Spleen (tissue), 11 donors: ENCODE data around the gene DGKG. TPM values are rescaled to one million over a fixed set of nuclear protein-coding genes. Genes with fewer than 3 reads are reported as not detected.

ENCODE experiments used
- DNase-seq: peaks from one replicate; pipeline ENCODE4 v3.0.0-alpha.2; 2020
- H3K27ac ChIP-seq, 8 donors: fragments of 200-600 bp; sonication (generic) in 7 of 8; 1 replicate in 4 of 8; 2 replicates in 4 of 8; pipeline versions ENCODE4 v1.5.0 to v1.8.0; 2016 to 2021; ENCODE audit warnings: inconsistent platforms in 4 of 8, mild to moderate bottlenecking in 4 of 8, moderate library complexity in 1 of 8
- H3K27me3 ChIP-seq, 7 donors: fragments of 200-600 bp; sonication (generic) in 6 of 7; replicated peaks in 1 of 7; 1 replicate in 4 of 7; 2 replicates in 3 of 7; pipeline versions ENCODE4 v1.5.0 to v1.8.0; 2016 to 2021; ENCODE audit warnings: inconsistent platforms in 3 of 7, mild to moderate bottlenecking in 1 of 7
- H3K36me3 ChIP-seq, 6 donors: fragments of 200-600 bp; sonication (generic) in 5 of 6; 1 replicate in 4 of 6; 2 replicates in 2 of 6; pipeline versions ENCODE4 v1.5.0 to v1.8.0; 2016 to 2021; ENCODE audit warnings: inconsistent platforms in 2 of 6
- H3K4me1 ChIP-seq, 6 donors: fragments of 200-600 bp; sonication (generic) in 5 of 6; 1 replicate in 3 of 6; 2 replicates in 3 of 6; pipeline versions ENCODE4 v1.5.0 to v1.8.0; 2016 to 2021; ENCODE audit warnings: inconsistent platforms in 3 of 6
- H3K4me3 ChIP-seq, 8 donors: fragments of 200-600 bp; sonication (generic) in 7 of 8; 1 replicate in 4 of 8; 2 replicates in 4 of 8; pipeline versions ENCODE4 v1.5.0 to v1.8.0; 2016 to 2021; ENCODE audit warnings: inconsistent platforms in 4 of 8, mild to moderate bottlenecking in 4 of 8, moderate library complexity in 2 of 8
- H3K9me3 ChIP-seq, 8 donors: fragments of 200-600 bp; sonication (generic) in 7 of 8; 1 replicate in 4 of 8; 2 replicates in 4 of 8; pipeline versions ENCODE4 v1.5.0 to v1.8.0; 2016 to 2021; ENCODE audit warnings: inconsistent platforms in 4 of 8
- CTCF ChIP-seq, 11 experiments: fragments of 200-600 bp in 7 of 11; fragments of 450-650 bp in 4 of 11; sonication (generic) in 4 of 11; IDR thresholded peaks in 8 of 11; conservative IDR thresholded peaks in 3 of 11; 1 replicate in 7 of 11; 2 replicates in 4 of 11; pipeline versions ENCODE4 v1.4.0 to v1.8.0; 2016 to 2021; ENCODE audit warnings: antibody characterized with exemption in 11 of 11, inconsistent platforms in 4 of 11, mild to moderate bottlenecking in 1 of 11
- POLR2A ChIP-seq, 3 donors: fragments of 450-650 bp; IDR thresholded peaks; one replicate each; pipeline ENCODE4 v1.5.1; 2017; ENCODE audit warnings: antibody characterized with exemption in 3 of 3, mild to moderate bottlenecking in 1 of 3
- POLR2AphosphoS5 ChIP-seq, 3 donors: sonication (generic); formaldehyde crosslinking; IDR thresholded peaks; one replicate each; pipeline ENCODE4 v1.5.1; 2017; ENCODE audit warnings: antibody characterized with exemption in 3 of 3
- WGBS, 5 donors: extraction: QIAGEN DNeasy Blood & Tissue Kit in 3 of 5; methylation state at CpG; one replicate each; pipeline versions ENCODE4 v1.1.5 to v1.1.7; 2013 to 2018; 5-methylcytosine and 5-hydroxymethylcytosine counted together
- intact Hi-C: fragments of 100-400 bp; cut with DNase I; formaldehyde crosslinking; loops from one replicate; pipeline ENCODE4 v1.15.0; 2023; ENCODE audit warnings: low total_unique reads
- polyA plus RNA-seq, 3 donors: library from polyadenylated mRNA; stranded (reverse); fragments of 200-250 nt; gene quantifications; one replicate each; pipeline ENCODE4 v1.2.1, GENCODE V29; 2013
- total RNA-seq, 7 donors: library from RNA; depleted of rRNA in 3 of 7; stranded (reverse); fragments of >200 nt in 3 of 7; fragmentation: NEBNext Ultra II Directional in 4 of 7; extraction: Animal tissue kit (Norgen Biotek cat#: 25700) in 4 of 7; gene quantifications; one replicate each; pipeline versions ENCODE4 v1.1.0 to v1.2.1, GENCODE V29; 2016 to 2021
- donor health status: healthy with polysubstance abuse.
- donor health status: DM: no; HTN: no; CAD: no; lungs with moderate emphysema.
- donor health status: DM: no; HTN: no; CAD: no.
- donor health status: Bipolar disorder and iron deficiency.
- donor health status: healthy.
- donor health status: DM: no; HTN: no; CAD: no.
- donor health status: DM: yes; HTN: yes; CAD: no.

Gene DGKG
- total and polyA plus RNA-seq, 10 donors, result 0.22 to 7.7 (median 5.4) TPM

GRCh38 chr3:186368176-186368575, 6.1 kb upstream of the DGKG start:
- Histone ChIP-seq H3K27me3 (peaks cover 0 to 30% (median 5%) of the 10 kb centered on the region in 7 donors), H3K27ac (no peak overlapping the region), H3K9me3 (no peaks in the 10 kb centered on the region), H3K4me1 (peaks cover 0 to 37% (median 2%) of the 10 kb centered on the region in 6 donors), H3K36me3 (no peaks in the 10 kb centered on the region), H3K4me3 (no peak overlapping the region)
- no peak for TF ChIP-seq POLR2AphosphoS5 (IDR thresholded peaks at IDR 0.05)
- no peak for TF ChIP-seq POLR2A (IDR thresholded peaks at IDR 0.05)
- intact Hi-C loops, result no loop called here
- DNase-seq, result no peak
- 33 to 50% (median 42%) methylated on average over 3 of the region's 3 CpGs for WGBS, 5 donors

- Histone ChIP-seq H3K36me3 (no peaks in the 10 kb centered on the region), H3K4me3 (no peak overlapping the region), H3K27ac (no peak overlapping the region), H3K4me1 (peaks cover 0 to 37% (median 3%) of the 10 kb centered on the region in 6 donors), H3K27me3 (peaks cover 0 to 36% (median 10%) of the 10 kb centered on the region in 7 donors), H3K9me3 (no peaks in the 10 kb centered on the region)
- intact Hi-C loops, result no loop called here
- TF ChIP-seq POLR2AphosphoS5 (IDR thresholded peaks at IDR 0.05) (no peak), POLR2A (IDR thresholded peaks at IDR 0.05) (no peak), CTCF (IDR thresholded peaks at IDR 0.05 in 8 of 11, conservative IDR thresholded peaks at IDR 0.05 in 3 of 11) (no peak)
- 84 to 90% (median 85%) methylated on average over 8 of the region's 8 CpGs for WGBS, 5 donors
- DNase-seq, result no peak
Observed at GRCh38 chr3:186367631-186368030, 5.6 kb upstream of the DGKG start.

- no peak for DNase-seq
- Histone ChIP-seq H3K27me3 (peaks cover 0 to 50% (median 25%) of the 10 kb centered on the region in 7 donors), H3K27ac (no peak overlapping the region), H3K36me3 (no peaks in the 10 kb centered on the region), H3K9me3 (no peaks in the 10 kb centered on the region), H3K4me1 (peaks cover 6 to 46% (median 18%) of the 10 kb centered on the region in 6 donors), H3K4me3 (no peak overlapping the region)
- no peak for TF ChIP-seq POLR2AphosphoS5 (IDR thresholded peaks at IDR 0.05)
- no peak for TF ChIP-seq POLR2A (IDR thresholded peaks at IDR 0.05)
- no peak for TF ChIP-seq CTCF (IDR thresholded peaks at IDR 0.05 in 8 of 11, conservative IDR thresholded peaks at IDR 0.05 in 3 of 11)
- 64 to 89% (median 73%) methylated on average over 1 of the region's 1 CpG for WGBS, 5 donors
- intact Hi-C loops, result no loop called here
Observed at GRCh38 chr3:186366206-186366605, 4.2 kb upstream of the DGKG start.

GRCh38 chr3:186365202-186365974, 3.4 kb upstream of the DGKG start:
- DNase-seq, result no peak
- peak overlapping the region in 4 of 8 donors; percentile 22 to 56 (median 31) for H3K27ac ChIP-seq
- TF ChIP-seq POLR2A (IDR thresholded peaks at IDR 0.05), result no peak
- no peak for TF ChIP-seq POLR2AphosphoS5 (IDR thresholded peaks at IDR 0.05)
- TF ChIP-seq CTCF (IDR thresholded peaks at IDR 0.05 in 8 of 11, conservative IDR thresholded peaks at IDR 0.05 in 3 of 11), result no peak
- no peaks in the 10 kb centered on the region for H3K9me3 ChIP-seq
- WGBS, 5 donors, result 68 to 84% (median 76%) methylated on average over 11 of the region's 11 CpGs
- intact Hi-C loops, result no loop called here
- peaks cover 0 to 58% (median 30%) of the 10 kb centered on the region in 7 donors for H3K27me3 ChIP-seq
- H3K36me3 ChIP-seq, result no peaks in the 10 kb centered on the region
- H3K4me3 ChIP-seq, result no peak overlapping the region
- peaks cover 10 to 54% (median 25%) of the 10 kb centered on the region in 6 donors for H3K4me1 ChIP-seq
